ENCODE data around the gene EPB41L2.

The EPB41L2 gene

DNA sequence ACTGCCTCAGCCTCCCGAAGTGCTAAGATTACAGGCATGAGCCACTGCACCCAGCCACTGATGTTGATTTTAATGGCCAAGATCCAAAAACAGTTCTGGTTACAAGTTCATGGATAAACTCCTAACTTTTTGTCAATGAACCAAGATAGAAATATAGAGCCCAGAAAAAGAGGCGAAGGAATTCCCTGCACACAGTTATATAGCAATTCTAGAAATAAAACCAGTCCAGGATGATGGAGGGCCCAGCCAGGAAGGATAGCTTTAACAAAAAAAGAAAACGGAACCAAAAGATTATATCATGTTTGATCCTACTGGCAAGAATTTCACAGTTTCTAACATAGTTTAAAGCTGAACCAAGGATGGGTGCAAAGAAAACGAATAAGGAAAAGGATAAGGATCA lies 10.9 kb downstream of the EPB41L2 start:
- H3K27ac ChIP-seq (ENCODE audit: insufficient read depth, low read length, poor library complexity, severe bottlenecking): no peak overlapping the region
- H3K9me3 ChIP-seq (ENCODE audit: control insufficient read depth, low read length): peaks cover 5% of the 10 kb centered on the region
- H3K27me3 ChIP-seq (replicated peaks; ENCODE audit: control insufficient read depth, insufficient read depth, low read length, poor library complexity, severe bottlenecking): no peaks in the 10 kb centered on the region
- no peaks in the 10 kb centered on the region for H3K36me3 ChIP-seq (ENCODE audit: control insufficient read depth, insufficient read depth, low read length)
- H3K4me1 ChIP-seq (ENCODE audit: control insufficient read depth, insufficient read depth, low read length, poor library complexity, severe bottlenecking): no peaks in the 10 kb centered on the region
- no peak overlapping the region for H3K4me3 ChIP-seq (ENCODE audit: insufficient read depth, low read depth, low read length, poor library complexity, severe bottlenecking)
- no peak for DNase-seq

DNA sequence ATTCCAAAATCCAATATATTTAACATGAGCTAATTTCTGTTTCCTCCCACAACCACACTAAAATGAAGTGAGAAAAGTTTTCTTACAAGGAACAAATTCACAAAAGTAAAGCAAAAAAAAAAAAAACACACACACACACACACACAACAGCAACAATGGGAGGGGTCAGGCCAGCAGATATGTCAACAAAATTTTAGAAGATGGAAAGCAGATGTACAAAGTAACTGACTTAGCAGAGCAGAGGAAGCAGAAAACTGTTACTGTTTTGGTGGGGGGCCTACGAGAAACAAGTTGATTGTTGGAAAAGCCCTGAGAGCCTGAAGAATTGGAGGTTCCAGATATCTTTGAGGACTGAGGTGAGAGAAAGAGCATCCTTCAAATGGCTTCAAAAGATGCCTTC lies 11.7 kb downstream of the EPB41L2 start:
- H3K9me3 ChIP-seq (ENCODE audit: control insufficient read depth, low read length): peaks cover 5% of the 10 kb centered on the region
- H3K4me1 ChIP-seq (ENCODE audit: control insufficient read depth, insufficient read depth, low read length, poor library complexity, severe bottlenecking): no peaks in the 10 kb centered on the region
- no peak for DNase-seq
- no peak overlapping the region for H3K4me3 ChIP-seq (ENCODE audit: insufficient read depth, low read depth, low read length, poor library complexity, severe bottlenecking)
- no peaks in the 10 kb centered on the region for H3K36me3 ChIP-seq (ENCODE audit: control insufficient read depth, insufficient read depth, low read length)
- no peaks in the 10 kb centered on the region for H3K27me3 ChIP-seq (replicated peaks; ENCODE audit: control insufficient read depth, insufficient read depth, low read length, poor library complexity, severe bottlenecking)
- H3K27ac ChIP-seq (ENCODE audit: insufficient read depth, low read length, poor library complexity, severe bottlenecking): no peak overlapping the region

DNA sequence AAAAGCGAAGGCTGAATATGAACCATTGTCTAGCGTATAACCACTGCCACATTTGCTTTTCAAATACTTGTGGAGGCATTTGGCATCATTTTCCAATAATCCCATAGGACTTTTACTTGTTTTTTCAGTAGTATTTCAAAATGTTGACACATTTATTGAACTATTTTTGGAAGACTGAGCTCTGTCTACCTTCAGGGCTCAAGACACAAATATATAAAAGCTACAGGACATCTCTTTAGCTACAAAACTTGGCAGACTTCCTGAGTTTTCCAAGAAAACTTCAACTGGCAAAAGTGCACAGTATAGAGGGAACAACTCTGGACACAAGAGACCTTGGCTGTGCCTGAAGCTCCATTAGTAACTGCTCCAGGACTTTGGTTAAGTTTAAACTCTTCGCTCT lies 13.4 kb downstream of the EPB41L2 start:
- no peaks in the 10 kb centered on the region for H3K27me3 ChIP-seq (replicated peaks; ENCODE audit: control insufficient read depth, insufficient read depth, low read length, poor library complexity, severe bottlenecking)
- no peaks in the 10 kb centered on the region for H3K36me3 ChIP-seq (ENCODE audit: control insufficient read depth, insufficient read depth, low read length)
- H3K27ac ChIP-seq (ENCODE audit: insufficient read depth, low read length, poor library complexity, severe bottlenecking): no peak overlapping the region
- peaks cover 4% of the 10 kb centered on the region for H3K9me3 ChIP-seq (ENCODE audit: control insufficient read depth, low read length)
- H3K4me1 ChIP-seq (ENCODE audit: control insufficient read depth, insufficient read depth, low read length, poor library complexity, severe bottlenecking): no peaks in the 10 kb centered on the region
- no peak for DNase-seq
- H3K4me3 ChIP-seq (ENCODE audit: insufficient read depth, low read depth, low read length, poor library complexity, severe bottlenecking): no peak overlapping the region

DNA sequence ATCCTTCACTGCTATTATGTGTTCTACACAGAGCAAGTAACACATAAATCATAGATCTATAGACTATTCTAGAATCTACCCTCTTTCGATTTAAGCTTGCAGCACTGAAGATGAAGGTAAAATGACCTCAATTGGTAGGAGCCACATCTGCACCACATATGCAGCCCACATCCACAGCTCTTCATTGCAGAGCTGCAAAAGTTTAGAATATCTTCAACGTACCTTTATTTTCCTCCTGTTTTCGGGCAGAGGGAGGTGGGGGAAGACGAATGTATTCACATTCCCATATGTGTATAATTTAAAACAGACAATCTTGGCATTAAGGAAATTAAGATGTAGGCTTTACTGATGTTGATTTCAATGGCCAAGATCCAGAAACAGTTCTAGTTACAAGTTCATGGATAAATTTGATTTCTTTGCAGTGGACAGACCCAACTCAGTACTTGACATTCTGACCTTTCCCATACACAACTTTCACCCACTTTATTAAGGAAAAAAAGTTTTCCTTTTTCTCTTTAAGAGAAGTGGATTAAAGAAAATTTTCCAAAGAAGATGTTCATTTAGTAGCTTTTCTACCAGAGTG lies 14.0 kb downstream of the EPB41L2 start:
- DNase-seq: no peak
- Histone ChIP-seq H3K27ac (ENCODE audit: insufficient read depth, low read length, poor library complexity, severe bottlenecking) (no peak overlapping the region), H3K27me3 (replicated peaks; ENCODE audit: control insufficient read depth, insufficient read depth, low read length, poor library complexity, severe bottlenecking) (no peaks in the 10 kb centered on the region), H3K4me1 (ENCODE audit: control insufficient read depth, insufficient read depth, low read length, poor library complexity, severe bottlenecking) (no peaks in the 10 kb centered on the region), H3K4me3 (ENCODE audit: insufficient read depth, low read depth, low read length, poor library complexity, severe bottlenecking) (no peak overlapping the region), H3K9me3 (ENCODE audit: control insufficient read depth, low read length) (no peaks in the 10 kb centered on the region), H3K36me3 (ENCODE audit: control insufficient read depth, insufficient read depth, low read length) (no peaks in the 10 kb centered on the region)

DNA sequence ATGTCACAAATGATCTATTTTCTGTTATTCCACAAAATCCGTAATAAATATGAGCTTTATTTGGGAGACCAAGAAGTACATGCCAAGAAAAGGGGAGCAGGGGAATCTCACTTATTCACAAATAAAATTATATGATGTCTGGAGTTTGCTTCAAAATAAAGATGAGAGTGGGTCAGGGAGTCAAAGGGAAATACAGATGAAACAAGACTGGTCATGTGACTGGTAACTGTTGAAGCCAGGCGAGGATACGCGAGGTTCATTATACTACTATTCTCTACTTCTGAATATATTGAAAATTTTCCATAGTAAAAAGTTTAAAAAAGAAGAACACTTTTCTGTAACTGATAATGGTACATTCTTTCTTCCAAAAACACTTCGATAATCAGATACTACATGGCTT lies 14.6 kb downstream of the EPB41L2 start:
- Histone ChIP-seq H3K36me3 (ENCODE audit: control insufficient read depth, insufficient read depth, low read length) (no peaks in the 10 kb centered on the region), H3K27ac (ENCODE audit: insufficient read depth, low read length, poor library complexity, severe bottlenecking) (no peak overlapping the region), H3K4me3 (ENCODE audit: insufficient read depth, low read depth, low read length, poor library complexity, severe bottlenecking) (no peak overlapping the region), H3K27me3 (replicated peaks; ENCODE audit: control insufficient read depth, insufficient read depth, low read length, poor library complexity, severe bottlenecking) (no peaks in the 10 kb centered on the region), H3K4me1 (ENCODE audit: control insufficient read depth, insufficient read depth, low read length, poor library complexity, severe bottlenecking) (no peaks in the 10 kb centered on the region), H3K9me3 (ENCODE audit: control insufficient read depth, low read length) (no peaks in the 10 kb centered on the region)
- DNase-seq: no peak

DNA sequence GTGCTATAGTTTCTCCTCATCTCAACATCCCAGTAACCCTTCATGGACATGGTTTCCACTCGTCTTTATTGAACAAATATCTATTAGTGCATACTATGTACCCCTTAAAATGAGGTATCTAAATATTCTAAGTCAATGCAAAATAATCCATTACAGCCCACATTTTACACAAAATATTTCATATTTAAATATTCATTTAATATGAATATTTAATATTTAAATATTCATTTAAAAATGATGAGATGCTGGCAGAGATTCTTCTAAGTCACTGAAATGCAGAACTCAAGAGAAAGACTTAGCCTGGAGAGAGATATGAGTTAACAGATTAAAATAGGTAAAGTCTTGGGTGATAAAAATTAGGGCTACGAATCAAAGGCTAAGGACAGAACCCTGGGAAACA lies 17.9 kb downstream of the EPB41L2 start:
- Histone ChIP-seq H3K4me1 (ENCODE audit: control insufficient read depth, insufficient read depth, low read length, poor library complexity, severe bottlenecking) (no peaks in the 10 kb centered on the region), H3K4me3 (ENCODE audit: insufficient read depth, low read depth, low read length, poor library complexity, severe bottlenecking) (no peak overlapping the region), H3K9me3 (ENCODE audit: control insufficient read depth, low read length) (no peaks in the 10 kb centered on the region), H3K27ac (ENCODE audit: insufficient read depth, low read length, poor library complexity, severe bottlenecking) (no peak overlapping the region), H3K27me3 (replicated peaks; ENCODE audit: control insufficient read depth, insufficient read depth, low read length, poor library complexity, severe bottlenecking) (no peaks in the 10 kb centered on the region), H3K36me3 (ENCODE audit: control insufficient read depth, insufficient read depth, low read length) (no peaks in the 10 kb centered on the region)
- no peak for DNase-seq

DNA sequence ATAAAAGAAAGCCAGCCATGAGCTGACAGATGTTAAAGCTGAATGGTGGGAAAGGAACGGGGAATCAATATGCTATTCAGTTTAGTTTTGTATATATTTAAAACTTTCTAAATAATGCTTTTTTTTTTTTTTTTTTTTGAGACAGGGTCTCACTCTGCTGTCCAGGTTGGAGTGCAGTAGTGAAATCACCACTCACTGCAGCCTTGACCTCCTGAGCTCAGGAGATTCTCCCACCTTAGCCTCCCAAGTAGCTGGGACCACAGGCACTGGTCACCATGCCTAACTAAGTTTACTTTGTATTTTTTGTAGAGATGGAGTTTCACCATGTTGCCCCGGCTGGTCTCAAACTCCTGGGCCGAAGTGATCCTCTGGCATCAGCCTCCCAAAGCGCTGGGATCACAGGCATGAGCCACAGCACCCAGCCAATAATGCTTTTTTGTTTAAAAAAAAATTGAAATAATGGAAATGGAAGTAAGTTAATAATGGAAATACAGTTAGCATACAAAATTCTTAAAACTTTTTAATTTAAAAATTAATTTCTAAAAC lies 19.1 kb downstream of the EPB41L2 start:
- no peaks in the 10 kb centered on the region for H3K4me1 ChIP-seq (ENCODE audit: control insufficient read depth, insufficient read depth, low read length, poor library complexity, severe bottlenecking)
- H3K36me3 ChIP-seq (ENCODE audit: control insufficient read depth, insufficient read depth, low read length): no peaks in the 10 kb centered on the region
- no peaks in the 10 kb centered on the region for H3K27me3 ChIP-seq (replicated peaks; ENCODE audit: control insufficient read depth, insufficient read depth, low read length, poor library complexity, severe bottlenecking)
- DNase-seq: no peak
- no peak overlapping the region for H3K27ac ChIP-seq (ENCODE audit: insufficient read depth, low read length, poor library complexity, severe bottlenecking)
- no peak overlapping the region for H3K4me3 ChIP-seq (ENCODE audit: insufficient read depth, low read depth, low read length, poor library complexity, severe bottlenecking)
- H3K9me3 ChIP-seq (ENCODE audit: control insufficient read depth, low read length): no peaks in the 10 kb centered on the region

DNA sequence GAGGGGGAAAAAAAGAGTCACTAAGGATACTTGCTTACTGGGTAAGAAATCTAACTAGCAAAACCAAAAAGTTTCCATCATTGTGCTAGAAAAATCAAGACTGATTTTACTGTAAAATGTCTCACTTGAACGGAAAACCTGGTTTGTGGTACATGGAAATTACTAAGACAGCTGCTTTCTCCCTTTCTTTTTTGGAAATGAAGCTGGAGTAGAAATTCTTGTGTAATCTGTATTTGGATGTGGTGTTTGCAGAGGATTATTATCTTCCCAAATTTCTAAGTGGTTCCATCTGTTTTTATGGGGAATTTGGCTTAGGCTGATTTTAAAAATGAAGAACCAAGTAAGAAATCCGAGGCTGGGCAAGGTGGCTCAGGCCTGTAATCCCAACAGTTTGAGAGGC lies 20.4 kb downstream of the EPB41L2 start:
- H3K27me3 ChIP-seq (replicated peaks; ENCODE audit: control insufficient read depth, insufficient read depth, low read length, poor library complexity, severe bottlenecking): no peaks in the 10 kb centered on the region
- no peak overlapping the region for H3K27ac ChIP-seq (ENCODE audit: insufficient read depth, low read length, poor library complexity, severe bottlenecking)
- no peaks in the 10 kb centered on the region for H3K9me3 ChIP-seq (ENCODE audit: control insufficient read depth, low read length)
- no peak for DNase-seq
- no peaks in the 10 kb centered on the region for H3K36me3 ChIP-seq (ENCODE audit: control insufficient read depth, insufficient read depth, low read length)
- H3K4me3 ChIP-seq (ENCODE audit: insufficient read depth, low read depth, low read length, poor library complexity, severe bottlenecking): no peak overlapping the region
- H3K4me1 ChIP-seq (ENCODE audit: control insufficient read depth, insufficient read depth, low read length, poor library complexity, severe bottlenecking): no peaks in the 10 kb centered on the region

DNA sequence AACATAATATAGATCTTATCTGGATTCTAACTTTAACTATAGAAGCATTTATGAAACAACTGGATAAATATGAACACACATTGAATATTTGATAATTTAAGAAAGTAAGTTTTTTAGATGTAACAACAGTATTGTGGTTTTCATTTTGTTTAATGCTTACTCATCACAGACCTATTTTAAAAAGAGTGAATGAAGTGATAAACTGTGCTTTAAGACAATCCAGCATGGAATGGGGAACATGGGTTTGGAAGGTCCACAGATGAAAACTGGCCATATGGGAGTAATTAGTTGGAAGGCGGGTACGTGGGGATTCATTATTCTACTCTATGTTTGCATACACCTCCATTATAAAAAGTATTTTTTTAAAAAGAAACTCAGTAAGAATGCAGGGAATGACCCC lies 21.2 kb downstream of the EPB41L2 start:
- no peak for DNase-seq
- Histone ChIP-seq H3K27ac (ENCODE audit: insufficient read depth, low read length, poor library complexity, severe bottlenecking) (no peak overlapping the region), H3K36me3 (ENCODE audit: control insufficient read depth, insufficient read depth, low read length) (no peaks in the 10 kb centered on the region), H3K4me1 (ENCODE audit: control insufficient read depth, insufficient read depth, low read length, poor library complexity, severe bottlenecking) (no peaks in the 10 kb centered on the region), H3K9me3 (ENCODE audit: control insufficient read depth, low read length) (no peaks in the 10 kb centered on the region), H3K4me3 (ENCODE audit: insufficient read depth, low read depth, low read length, poor library complexity, severe bottlenecking) (no peak overlapping the region), H3K27me3 (replicated peaks; ENCODE audit: control insufficient read depth, insufficient read depth, low read length, poor library complexity, severe bottlenecking) (no peaks in the 10 kb centered on the region)

DNA sequence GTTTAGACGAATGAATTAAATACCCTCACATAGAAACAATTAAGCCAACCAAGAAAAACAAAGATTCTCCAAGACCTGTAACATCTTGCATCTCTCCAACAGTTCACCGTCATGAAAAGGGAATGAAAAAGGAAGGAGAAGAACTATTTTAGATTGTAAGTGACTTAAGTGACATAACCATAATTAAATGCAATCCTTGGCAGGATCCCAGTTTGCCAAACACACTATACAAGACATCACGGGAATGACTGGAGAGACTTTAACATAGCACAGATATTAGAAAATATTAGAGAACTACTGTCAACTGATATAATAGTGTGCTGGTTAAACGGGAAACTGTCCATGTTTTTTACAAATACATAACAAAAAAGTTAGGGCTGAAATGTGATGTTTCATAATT lies 22.2 kb downstream of the EPB41L2 start:
- DNase-seq: no peak
- no peaks in the 10 kb centered on the region for H3K9me3 ChIP-seq (ENCODE audit: control insufficient read depth, low read length)
- H3K27ac ChIP-seq (ENCODE audit: insufficient read depth, low read length, poor library complexity, severe bottlenecking): no peak overlapping the region
- H3K36me3 ChIP-seq (ENCODE audit: control insufficient read depth, insufficient read depth, low read length): no peaks in the 10 kb centered on the region
- H3K4me1 ChIP-seq (ENCODE audit: control insufficient read depth, insufficient read depth, low read length, poor library complexity, severe bottlenecking): no peaks in the 10 kb centered on the region
- H3K4me3 ChIP-seq (ENCODE audit: insufficient read depth, low read depth, low read length, poor library complexity, severe bottlenecking): no peak overlapping the region
- no peaks in the 10 kb centered on the region for H3K27me3 ChIP-seq (replicated peaks; ENCODE audit: control insufficient read depth, insufficient read depth, low read length, poor library complexity, severe bottlenecking)

Data from effector memory CD4-positive, alpha-beta T cell (primary cell).